Subcutaneous adipose tissue (tissue), 4 donors: ENCODE measurements around the gene IKZF1. TPM values are rescaled to one million over a fixed set of nuclear protein-coding genes. Genes with fewer than 3 reads are reported as not detected.

Experiments
- CTCF ChIP-seq: fragments of 450-650 bp; IDR thresholded peaks from one replicate; pipeline ENCODE4 v1.5.1; 2016; ENCODE audit warnings: low read depth, mild to moderate bottlenecking, control low read depth, antibody characterized with exemption, moderate library complexity
- total RNA-seq, 4 donors: library from RNA; depleted of rRNA; stranded (reverse); fragments of >200 nt; gene quantifications; one replicate each; pipeline ENCODE4 v1.1.0, GENCODE V29; 2016

IKZF1 gene
- total RNA-seq, 4 donors from 2014 or later = 10.0 to 49.3 (median 21.7) TPM

GRCh38 chr7:50295133-50295532 lies 9.4 kb upstream of the IKZF1 start:
- TF ChIP-seq CTCF = no peak

GRCh38 chr7:50296799-50297198 lies 7.7 kb upstream of the IKZF1 start:
- TF ChIP-seq CTCF = no peak

GRCh38 chr7:50298811-50299562 lies 5.5 kb upstream of the IKZF1 start:
- no peak for TF ChIP-seq CTCF

- TF ChIP-seq CTCF = no peak
Observed at GRCh38 chr7:50300336-50300735, 4.2 kb upstream of the IKZF1 start.

- no peak for TF ChIP-seq CTCF
Observed at GRCh38 chr7:50302486-50303334, 1.8 kb upstream of the IKZF1 start.

- TF ChIP-seq CTCF = no peak
Observed at GRCh38 chr7:50303335-50304128, 984 bp upstream of the IKZF1 start.
